Duodenal mucosa (tissue), 2 donors: Measurements from ENCODE around the gene IFIT1B.
"Not testable (repeated sequence)": the region's sequence is repeated elsewhere in the genome, so short reads cannot be mapped to it uniquely, and the experiment has no call there.

Experiments used
- H3K27ac ChIP-seq: one replicate; pipeline ENCODE4 v1.7.0; 2013; ENCODE audit warnings: low read depth, low read length
- H3K27me3 ChIP-seq, 2 donors: one replicate each; pipeline ENCODE4 v1.7.0; 2013; ENCODE audit warnings: low read length in 2 of 2, control low read depth in 1 of 2; ENCODE audit not compliant: insufficient read depth in 2 of 2, control insufficient read depth in 1 of 2
- H3K36me3 ChIP-seq, 2 donors: one replicate each; pipeline ENCODE4 v1.7.0; 2013; ENCODE audit warnings: low read length in 2 of 2, control low read depth in 1 of 2; ENCODE audit not compliant: insufficient read depth in 2 of 2, control insufficient read depth in 1 of 2
- H3K4me1 ChIP-seq, 2 donors: one replicate each; pipeline ENCODE4 v1.7.0; 2013; ENCODE audit warnings: low read length in 2 of 2, control low read depth in 1 of 2; ENCODE audit not compliant: insufficient read depth in 2 of 2, control insufficient read depth in 1 of 2
- H3K4me3 ChIP-seq, 2 donors: one replicate each; pipeline ENCODE4 v1.7.0; 2013; ENCODE audit warnings: low read length in 2 of 2, low read depth in 1 of 2
- H3K9ac ChIP-seq, 2 donors: one replicate each; pipeline ENCODE4 v1.7.0; 2013; ENCODE audit warnings: low read length in 2 of 2, low read depth in 1 of 2
- H3K9me3 ChIP-seq, 2 donors: one replicate each; pipeline ENCODE4 v1.7.0; 2013; ENCODE audit warnings: low read length in 2 of 2, control low read depth in 1 of 2; ENCODE audit not compliant: control insufficient read depth in 1 of 2

IFIT1B gene

GRCh38 chr10:89377705-89378637 is at the start of gene IFIT1B:
IFIT1B (plus strand) TSS chr10:89378056; CDS start chr10:89378136, 80 bp downstream.
- H3K9ac ChIP-seq, result no peak within 1 kb of the TSS

GRCh38 chr10:89329151-89329550 is 48.7 kb upstream of the IFIT1B start:
- H3K27me3 ChIP-seq, result no peaks in the 10 kb centered on the region
- H3K4me3 ChIP-seq, result peak overlapping the region in 1 of 2 donors; percentile 24
- H3K36me3 ChIP-seq, result no peaks in the 10 kb centered on the region
- no peak overlapping the region for H3K9ac ChIP-seq
- H3K9me3 ChIP-seq, result no peaks in the 10 kb centered on the region
- H3K27ac ChIP-seq, result no peak overlapping the region
- H3K4me1 ChIP-seq, result peaks cover 29 to 42% of the 10 kb centered on the region in 2 donors

More at GRCh38 chr10:89377705-89378637, at the start of gene IFIT1B:
- Histone ChIP-seq H3K36me3 (no peaks in the 10 kb centered on the region), H3K4me1 (peaks cover 20 to 21% of the 10 kb centered on the region in 2 donors), H3K4me3 (no peak within 1 kb of the TSS), H3K9me3 (no peaks in the 10 kb centered on the region), H3K27ac (no peak within 1 kb of the TSS), H3K27me3 (no peaks in the 10 kb centered on the region)

- H3K9me3 ChIP-seq, H3K27me3 ChIP-seq, H3K4me3 ChIP-seq, H3K9ac ChIP-seq, H3K36me3 ChIP-seq: not testable (repeated sequence)
- Histone ChIP-seq H3K4me1 (peaks cover 33 to 43% of the 10 kb centered on the region in 2 donors), H3K27ac (peak overlapping the region; percentile 6)
These were observed 47.8 kb upstream of the IFIT1B start for GRCh38 chr10:89330014-89330413.

- Histone ChIP-seq H3K4me1 (peaks cover 36 to 47% of the 10 kb centered on the region in 2 donors), H3K4me3 (no peak overlapping the region), H3K36me3 (no peaks in the 10 kb centered on the region), H3K9me3 (no peaks in the 10 kb centered on the region), H3K27me3 (no peaks in the 10 kb centered on the region), H3K27ac (peak overlapping the region; percentile 6), H3K9ac (no peak overlapping the region)
These were observed 47.2 kb upstream of the IFIT1B start for GRCh38 chr10:89330537-89331212.

GRCh38 chr10:89331487-89332122 is 46.3 kb upstream of the IFIT1B start:
- Histone ChIP-seq H3K9ac (peak overlapping the region; percentile 57 to 67), H3K4me1 (peaks cover 36 to 47% of the 10 kb centered on the region in 2 donors), H3K4me3 (peak overlapping the region; percentile 73 to 77)
- H3K27me3 ChIP-seq, H3K9me3 ChIP-seq, H3K36me3 ChIP-seq, H3K27ac ChIP-seq: not testable (repeated sequence)

GRCh38 chr10:89332123-89332633 is 45.7 kb upstream of the IFIT1B start:
- Histone ChIP-seq H3K9ac (peak overlapping the region; percentile 57 to 67), H3K36me3 (no peaks in the 10 kb centered on the region), H3K4me1 (peaks cover 36 to 47% of the 10 kb centered on the region in 2 donors), H3K4me3 (peak overlapping the region; percentile 73 to 77), H3K27me3 (no peaks in the 10 kb centered on the region), H3K27ac (peak overlapping the region; percentile 65), H3K9me3 (no peaks in the 10 kb centered on the region)

- Histone ChIP-seq H3K27me3 (no peaks in the 10 kb centered on the region), H3K36me3 (peaks cover 9 to 15% of the 10 kb centered on the region in 2 donors), H3K4me3 (no peak overlapping the region), H3K9me3 (no peaks in the 10 kb centered on the region), H3K27ac (no peak overlapping the region), H3K9ac (no peak overlapping the region), H3K4me1 (peaks cover 31 to 43% of the 10 kb centered on the region in 2 donors)
These were observed 42.6 kb upstream of the IFIT1B start for GRCh38 chr10:89335226-89335625.

GRCh38 chr10:89336241-89336640 is 41.6 kb upstream of the IFIT1B start:
- H3K27me3 ChIP-seq, result no peaks in the 10 kb centered on the region
- H3K36me3 ChIP-seq, result peaks cover 9 to 15% of the 10 kb centered on the region in 2 donors
- peaks cover 37 to 43% of the 10 kb centered on the region in 2 donors for H3K4me1 ChIP-seq
- no peak overlapping the region for H3K4me3 ChIP-seq
- no peak overlapping the region for H3K9ac ChIP-seq
- no peaks in the 10 kb centered on the region for H3K9me3 ChIP-seq
- H3K27ac ChIP-seq, result no peak overlapping the region

GRCh38 chr10:89337484-89337883 is 40.4 kb upstream of the IFIT1B start:
- no peak overlapping the region for H3K4me3 ChIP-seq
- H3K27ac ChIP-seq, result no peak overlapping the region
- no peak overlapping the region for H3K9ac ChIP-seq
- no peaks in the 10 kb centered on the region for H3K27me3 ChIP-seq
- H3K36me3 ChIP-seq, result peaks cover 9 to 15% of the 10 kb centered on the region in 2 donors
- no peaks in the 10 kb centered on the region for H3K9me3 ChIP-seq
- H3K4me1 ChIP-seq, result peaks cover 40 to 44% of the 10 kb centered on the region in 2 donors
